ENCODE results near the gene KLHL40. TPM values are rescaled to one million over a fixed set of nuclear protein-coding genes. Genes with fewer than 3 reads are reported as not detected.

The KLHL40 gene
- polyA plus RNA-seq, 1 donor from 2014 or later: not detected

GRCh38 chr3:42662037-42662812, 23.1 kb upstream of the KLHL40 start:
- Histone ChIP-seq H2AFZ (ENCODE audit: low read depth, low read length) (no peak overlapping the region), H3K4me2 (ENCODE audit: low read length) (no peak overlapping the region), H3F3A (ENCODE audit: insufficient read depth, low read length, poor library complexity, severe bottlenecking) (no peaks in the 10 kb centered on the region), H3K27me3 (ENCODE audit: insufficient read depth, low read depth, low read length) (no peaks in the 10 kb centered on the region), H3K9me3 (ENCODE audit: low read length) (no peaks in the 10 kb centered on the region), H3K9me2 (ENCODE audit: insufficient read depth, low read length) (no peaks in the 10 kb centered on the region), H3K27ac (ENCODE audit: low read length) (no peak overlapping the region), H3K9ac (ENCODE audit: low read length) (no peak overlapping the region), H3K79me2 (replicated peaks; ENCODE audit: insufficient read depth, low read length) (no peaks in the 10 kb centered on the region), H3K4me3 (ENCODE audit: low read length) (no peak overlapping the region), H3K36me3 (ENCODE audit: insufficient read depth, low read length) (no peaks in the 10 kb centered on the region), H4K20me1 (ENCODE audit: insufficient read depth) (no peaks in the 10 kb centered on the region)
- no peak for TF ChIP-seq RAD21 (conservative IDR thresholded peaks at IDR 0.05)
- no peak for TF ChIP-seq CTCF (IDR thresholded peaks at IDR 0.05; ENCODE audit: poor library complexity, severe bottlenecking)
- no peak for TF ChIP-seq SMC3 (conservative IDR thresholded peaks at IDR 0.05; ENCODE audit: poor library complexity)
- TF ChIP-seq REST (IDR thresholded peaks at IDR 0.05; ENCODE audit: borderline replicate concordance): no peak
- TF ChIP-seq POLR2AphosphoS5 (IDR thresholded peaks at IDR 0.05): no peak
- no peak for TF ChIP-seq EZH2 (IDR thresholded peaks at IDR 0.05; ENCODE audit: borderline replicate concordance, insufficient read depth, low read length, poor library complexity, severe bottlenecking)
- no peak for TF ChIP-seq MXI1 (conservative IDR thresholded peaks at IDR 0.05; ENCODE audit: poor library complexity, severe bottlenecking)

GRCh38 chr3:42662813-42663535, 22.4 kb upstream of the KLHL40 start:
- Histone ChIP-seq H4K20me1 (ENCODE audit: insufficient read depth) (no peaks in the 10 kb centered on the region), H3K79me2 (replicated peaks; ENCODE audit: insufficient read depth, low read length) (no peaks in the 10 kb centered on the region), H3K9me2 (ENCODE audit: insufficient read depth, low read length) (no peaks in the 10 kb centered on the region), H3K4me3 (ENCODE audit: low read length) (no peak overlapping the region), H3K36me3 (ENCODE audit: insufficient read depth, low read length) (no peaks in the 10 kb centered on the region), H3K9ac (ENCODE audit: low read length) (no peak overlapping the region), H3K9me3 (ENCODE audit: low read length) (no peaks in the 10 kb centered on the region), H3K27me3 (ENCODE audit: insufficient read depth, low read depth, low read length) (no peaks in the 10 kb centered on the region), H3F3A (ENCODE audit: insufficient read depth, low read length, poor library complexity, severe bottlenecking) (no peaks in the 10 kb centered on the region), H3K4me2 (ENCODE audit: low read length) (no peak overlapping the region), H2AFZ (ENCODE audit: low read depth, low read length) (no peak overlapping the region), H3K27ac (ENCODE audit: low read length) (no peak overlapping the region)
- TF ChIP-seq SMC3 (conservative IDR thresholded peaks at IDR 0.05; ENCODE audit: poor library complexity): no peak
- TF ChIP-seq MXI1 (conservative IDR thresholded peaks at IDR 0.05; ENCODE audit: poor library complexity, severe bottlenecking): no peak
- no peak for TF ChIP-seq EZH2 (IDR thresholded peaks at IDR 0.05; ENCODE audit: borderline replicate concordance, insufficient read depth, low read length, poor library complexity, severe bottlenecking)
- TF ChIP-seq REST (IDR thresholded peaks at IDR 0.05; ENCODE audit: borderline replicate concordance): no peak
- TF ChIP-seq RAD21 (conservative IDR thresholded peaks at IDR 0.05): no peak
